Dermis microvascular lymphatic vessel endothelial cell (primary cell): ENCODE results near the gene MMP24OS. TPM values are rescaled to one million over a fixed set of nuclear protein-coding genes. Genes with fewer than 3 reads are reported as not detected.

Source experiments
- DNase-seq, 2 donors: peaks; one replicate each; pipeline versions ENCODE4 v3.0.0 to v3.0.0-alpha.2; 2010; ENCODE audit warnings: low read depth in 2 of 2
- total RNA-seq: library from RNA; depleted of rRNA; stranded (reverse); fragments of >200 nt; gene quantifications from 2 replicates; pipeline ENCODE4 v1.2.1, GENCODE V29; 2014

The MMP24OS gene
- total RNA-seq, 1 donor from 2014 or later, result 2.4 TPM

GRCh38 chr20:35291654-35292503 is 14.0 kb upstream of the MMP24OS start, which contains the start of gene FAM83C:
TSS of gene FAM83C (minus strand) at chr20:35292425. CDS start at chr20:35292304, 121 bp downstream.
- DNase-seq, result no peak

DNA sequence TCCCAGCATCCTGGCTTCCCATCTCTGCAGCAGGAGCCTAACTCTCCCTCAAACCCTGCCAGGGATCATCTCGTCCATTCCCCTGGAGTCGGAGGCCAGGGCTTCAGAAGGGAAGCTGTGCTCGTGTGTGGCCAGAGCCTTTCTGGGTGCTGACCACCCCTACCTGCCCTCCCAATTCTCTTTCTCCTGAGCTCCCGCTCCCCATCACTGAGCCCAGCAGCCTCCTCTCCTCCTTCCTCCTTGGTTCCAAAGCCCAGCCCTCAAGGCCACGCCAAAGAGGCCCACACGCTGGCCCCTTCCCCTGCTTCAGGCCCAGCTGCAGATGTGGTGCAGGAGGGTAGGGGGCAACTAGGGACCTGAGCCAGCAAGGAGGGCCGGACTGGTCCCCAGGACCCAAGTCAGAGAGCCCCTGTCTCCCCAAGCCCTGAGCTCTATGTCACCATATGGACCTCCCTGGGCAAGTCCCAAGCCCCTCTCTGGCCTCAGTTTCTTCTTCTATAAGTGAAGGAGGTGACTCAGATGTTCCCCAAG is 13.0 kb upstream of the MMP24OS start:
- DNase-seq, result no peak

DNA sequence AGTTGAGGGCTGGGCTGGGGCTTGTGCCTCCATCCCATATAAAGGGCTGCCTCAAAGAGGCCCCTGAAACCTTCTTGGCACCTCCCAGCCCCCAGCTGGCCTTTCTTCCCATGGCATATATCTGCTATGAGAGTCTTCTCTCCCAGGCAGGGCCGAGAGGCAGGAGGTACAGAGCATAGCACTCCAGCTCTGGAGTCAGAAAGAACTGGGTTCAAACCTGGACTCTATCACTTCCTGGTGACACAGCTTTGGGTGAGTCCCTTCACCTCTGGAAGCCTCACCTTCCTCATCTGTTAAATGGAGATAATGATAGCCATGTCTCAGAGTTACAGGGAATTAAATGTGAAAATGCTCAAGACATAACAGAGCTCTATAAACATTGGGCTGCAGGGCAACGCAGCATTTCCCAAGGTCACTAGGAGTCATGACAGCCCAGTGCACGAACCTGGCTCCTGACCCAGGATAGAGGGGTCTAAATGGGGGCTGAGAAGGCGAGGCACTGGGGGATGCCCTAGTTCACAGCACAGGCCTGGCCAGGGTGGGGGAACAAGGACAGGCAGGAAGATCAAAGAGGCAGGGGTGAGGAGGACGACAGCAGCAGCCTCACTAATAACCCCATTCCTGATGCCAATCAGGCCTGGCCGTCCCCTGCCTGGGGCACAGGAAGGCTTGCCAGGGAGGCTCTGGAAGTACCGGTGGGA is 12.4 kb upstream of the MMP24OS start:
- no peak for DNase-seq

DNA sequence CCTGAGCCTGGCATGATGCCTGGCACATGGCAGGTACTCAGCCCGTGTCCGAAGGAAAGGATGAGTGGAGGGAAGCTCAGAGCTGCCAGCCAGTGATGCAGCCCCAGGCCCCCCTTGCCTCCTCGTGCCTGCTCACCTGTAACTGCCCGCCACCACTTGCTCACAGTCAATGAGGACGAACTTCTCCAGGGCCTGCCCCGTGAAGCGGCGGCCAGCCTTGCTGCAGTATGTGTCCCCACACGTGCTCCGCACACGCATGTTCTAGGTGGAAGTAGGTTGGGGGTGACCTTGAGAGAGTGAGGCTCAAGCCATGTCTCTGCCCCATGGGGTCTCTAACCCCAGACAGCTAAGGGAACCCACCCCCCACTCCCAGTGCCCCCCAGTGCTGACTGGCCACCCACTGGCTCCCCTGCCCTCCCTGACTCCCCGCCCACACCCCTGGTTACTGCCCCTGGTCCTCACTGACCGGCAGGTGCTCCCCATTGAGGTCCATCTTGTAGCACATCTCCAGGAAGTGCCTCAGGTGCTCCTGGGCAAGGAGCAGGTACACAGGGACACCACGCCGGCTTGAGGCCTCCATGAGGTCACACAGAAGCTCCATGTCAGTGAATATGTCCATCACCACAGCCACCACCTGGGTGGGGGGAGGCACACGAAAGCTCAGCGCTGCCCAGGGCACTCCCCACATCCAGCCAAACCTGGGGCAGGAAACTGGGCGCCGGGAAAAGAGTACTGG is 10.6 kb upstream of the MMP24OS start:
- DNase-seq, result no peak

DNA sequence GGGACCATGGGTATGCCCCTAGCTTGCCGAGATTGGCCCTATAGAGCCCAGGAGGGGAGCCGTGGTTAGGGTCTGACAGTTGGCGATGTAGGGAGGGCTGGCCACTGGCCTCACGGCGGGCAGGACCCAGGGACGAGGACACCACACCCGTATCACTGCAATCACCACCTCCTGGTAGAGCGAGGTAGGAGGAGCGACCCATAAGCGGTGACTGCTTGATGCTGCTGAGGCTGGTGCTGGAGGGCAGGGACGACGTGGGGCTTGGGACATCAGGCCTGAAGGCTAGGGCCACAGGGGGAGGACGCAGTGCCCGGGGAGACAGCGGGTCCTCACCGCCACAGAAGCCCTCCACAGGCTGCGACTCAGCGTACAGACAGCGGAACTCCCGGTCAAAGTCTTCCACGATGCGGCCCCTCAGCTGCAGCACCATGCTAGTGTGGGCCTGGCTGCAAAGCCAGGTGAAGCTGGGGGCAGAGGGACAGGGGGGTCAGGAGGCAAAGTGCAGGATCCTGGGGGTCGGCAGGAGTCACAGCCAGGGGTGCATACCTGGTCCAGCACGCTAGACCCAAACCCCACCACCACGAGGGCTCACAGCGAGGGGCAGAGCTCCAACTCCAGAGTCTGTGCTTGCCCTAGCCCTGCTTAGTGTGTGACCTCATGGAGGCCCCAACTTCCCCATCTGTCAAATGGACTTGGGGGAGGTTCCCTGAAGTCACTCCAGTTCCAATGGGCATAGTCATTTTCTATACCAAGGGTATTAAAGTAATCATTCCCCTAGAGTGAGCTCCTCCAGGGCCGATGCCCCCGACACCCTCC is 9.8 kb upstream of the MMP24OS start:
- no peak for DNase-seq

DNA sequence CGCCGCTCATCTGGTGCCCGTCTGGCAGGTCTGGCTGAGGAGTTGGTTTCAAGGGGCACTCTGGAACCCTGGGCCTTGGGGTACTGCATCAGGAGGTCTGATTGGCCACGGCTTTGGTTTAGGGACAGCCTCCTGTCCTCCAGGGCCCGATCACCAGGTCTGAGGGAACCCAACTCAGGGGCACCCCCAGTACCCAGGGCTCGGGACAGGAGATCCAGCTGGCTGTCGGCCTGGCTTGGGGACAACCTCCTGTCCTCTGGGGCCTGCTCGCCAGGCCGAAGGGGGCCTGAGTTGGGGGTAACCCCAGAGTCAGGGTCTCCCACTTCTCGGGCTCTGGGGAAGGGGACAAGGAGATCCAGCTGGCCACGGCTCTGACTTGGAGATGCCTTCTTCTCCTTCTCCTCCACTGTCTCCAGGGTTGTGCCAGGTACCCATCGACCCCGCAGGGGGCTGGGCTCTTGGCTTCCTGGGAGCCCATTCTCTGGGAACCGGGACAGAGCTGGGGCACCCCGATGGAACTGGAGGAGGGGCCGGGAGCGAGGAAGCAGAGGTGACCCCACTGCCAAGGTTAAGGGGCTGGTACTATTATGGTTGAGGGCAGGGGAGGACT is 9.1 kb upstream of the MMP24OS start:
- DNase-seq, result no peak

DNA sequence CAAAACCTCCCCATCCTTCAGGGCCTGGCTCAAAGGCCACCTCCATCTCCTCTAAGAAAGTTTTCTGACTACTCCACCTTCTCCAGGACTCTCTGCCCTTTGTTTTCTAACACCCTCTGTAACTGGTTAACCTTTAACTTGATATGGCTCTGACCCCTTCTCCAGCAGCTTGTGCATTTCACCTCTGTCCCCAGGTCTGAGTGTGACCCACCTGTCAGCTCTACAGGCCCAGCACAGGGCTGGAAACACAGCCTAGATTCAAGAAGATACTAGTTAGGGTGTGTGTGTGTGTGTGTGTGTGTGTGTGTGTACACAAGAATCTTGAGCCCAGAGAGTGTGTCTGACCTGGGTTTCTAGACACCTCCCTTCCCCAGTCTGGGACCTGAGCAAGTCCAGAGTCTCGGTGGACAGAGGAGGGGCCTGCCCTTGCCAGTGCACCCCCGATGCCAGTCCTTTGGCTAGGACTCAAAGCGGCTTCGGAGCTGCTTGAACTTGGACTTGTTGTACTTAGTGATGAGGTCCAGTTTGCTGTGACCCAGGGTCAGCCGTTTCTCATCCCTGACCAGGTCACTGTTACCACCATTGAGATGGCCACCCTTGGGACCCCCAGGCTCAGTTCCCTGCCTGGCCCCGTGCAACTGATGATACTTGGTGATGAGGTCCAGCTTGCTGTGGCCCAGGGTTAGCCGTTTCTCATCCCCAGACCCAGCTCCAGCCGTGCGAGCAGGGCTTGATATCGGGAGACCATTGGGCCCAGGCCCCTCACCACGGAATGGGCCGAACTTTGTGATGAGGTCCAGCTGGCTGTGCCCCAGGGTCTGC is 8.4 kb upstream of the MMP24OS start:
- DNase-seq, result no peak

DNA sequence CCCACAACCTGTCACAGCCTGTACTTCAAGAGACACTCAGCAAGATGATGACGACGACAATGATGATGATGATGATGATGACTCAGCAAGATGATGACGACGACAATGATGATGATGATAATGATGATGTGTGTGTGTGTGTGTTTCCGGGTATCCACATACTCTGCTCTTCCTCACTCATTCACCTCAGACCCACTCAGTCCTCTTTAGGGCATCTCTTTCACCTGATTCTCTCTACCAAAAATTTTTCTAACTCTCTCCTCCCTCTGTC is 7.8 kb upstream of the MMP24OS start:
- DNase-seq, result no peak

GRCh38 chr20:35284992-35285805 is 7.3 kb upstream of the MMP24OS start:
- DNase-seq, result no peak

- DNase-seq, result peak; percentile 50 to 82
Measured at GRCh38 chr20:35284267-35284991, 6.5 kb upstream of the MMP24OS start, which contains the start of gene EIF6. TSS of gene EIF6 (minus strand) at chr20:35284772. CDS start at chr20:35284487, 285 bp downstream.

GRCh38 chr20:35283441-35284266 is 5.7 kb upstream of the MMP24OS start:
- no peak for DNase-seq

- no peak for DNase-seq
Measured at GRCh38 chr20:35281506-35282101, 3.7 kb upstream of the MMP24OS start.

- no peak for DNase-seq
Measured at GRCh38 chr20:35280523-35280922, 2.6 kb upstream of the MMP24OS start.

DNA sequence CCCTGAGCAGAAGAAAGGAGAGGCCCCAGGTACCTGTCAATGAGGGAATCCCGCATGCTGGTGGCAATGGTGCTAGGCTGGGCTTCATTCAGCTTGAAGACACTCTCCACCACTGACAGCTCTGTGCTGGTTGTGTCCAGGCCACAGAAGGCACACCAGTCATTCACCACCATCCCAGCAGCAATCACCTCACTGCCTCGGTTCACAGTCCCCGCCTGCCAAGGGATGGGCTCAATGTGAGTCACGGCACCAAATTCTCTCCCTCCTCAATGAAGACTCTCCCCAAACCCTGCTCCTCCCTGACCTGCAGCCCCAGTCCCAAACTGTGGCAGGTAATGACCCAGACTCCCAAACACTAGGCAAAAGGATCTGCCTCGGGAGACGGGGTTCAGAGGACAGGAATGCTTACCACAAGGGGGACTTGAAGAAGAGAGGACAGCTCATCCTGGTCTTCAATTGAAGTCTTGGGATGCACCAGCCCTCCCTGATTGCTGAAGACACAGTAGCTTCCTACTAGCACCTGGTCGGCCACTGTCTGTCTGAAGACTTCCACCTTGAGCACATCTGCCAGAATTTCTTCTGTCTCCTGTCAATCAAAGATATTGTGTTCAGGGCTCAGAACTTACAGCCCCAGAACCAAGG is 1.7 kb upstream of the MMP24OS start:
- no peak for DNase-seq

- no peak for DNase-seq
Measured at GRCh38 chr20:35279040-35279439, 1.1 kb upstream of the MMP24OS start.

- no peak for DNase-seq
Measured at GRCh38 chr20:35277127-35277526, 795 bp downstream of the MMP24OS start.
